ENCODE results near the gene CCDC149.

Gene CCDC149

DNA sequence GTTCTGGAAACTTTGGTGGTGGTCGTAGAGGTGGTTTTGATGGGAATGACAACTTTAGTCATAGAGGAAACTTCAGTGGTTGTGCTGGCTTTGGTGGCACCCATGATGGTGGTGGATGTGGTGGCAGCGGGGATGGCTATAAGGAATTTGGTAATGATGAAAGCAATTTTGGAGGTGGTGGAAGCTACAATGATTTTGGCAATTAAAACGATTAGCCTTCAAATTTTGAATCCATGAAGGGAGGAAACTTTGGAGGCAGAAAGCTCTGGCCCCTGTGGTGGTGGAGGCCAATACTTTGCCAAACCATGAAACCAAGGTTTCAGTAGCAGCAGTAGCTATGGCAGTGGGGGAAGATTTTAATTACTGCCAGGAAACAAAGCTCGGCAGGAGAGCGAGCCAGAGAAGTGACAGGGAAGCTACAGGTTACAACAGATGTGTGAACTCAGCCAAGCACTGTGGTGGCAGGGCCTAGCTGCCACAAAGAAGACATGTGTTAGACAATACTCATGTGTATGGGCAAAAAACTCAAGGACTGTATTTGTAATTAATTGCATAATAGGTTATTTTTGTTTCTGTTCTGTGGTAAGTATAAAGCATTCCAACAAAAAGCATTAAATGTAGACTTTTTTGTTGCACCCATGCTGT, 140.7 kb downstream of the CCDC149 start:
- DNase-seq: no peak

DNA sequence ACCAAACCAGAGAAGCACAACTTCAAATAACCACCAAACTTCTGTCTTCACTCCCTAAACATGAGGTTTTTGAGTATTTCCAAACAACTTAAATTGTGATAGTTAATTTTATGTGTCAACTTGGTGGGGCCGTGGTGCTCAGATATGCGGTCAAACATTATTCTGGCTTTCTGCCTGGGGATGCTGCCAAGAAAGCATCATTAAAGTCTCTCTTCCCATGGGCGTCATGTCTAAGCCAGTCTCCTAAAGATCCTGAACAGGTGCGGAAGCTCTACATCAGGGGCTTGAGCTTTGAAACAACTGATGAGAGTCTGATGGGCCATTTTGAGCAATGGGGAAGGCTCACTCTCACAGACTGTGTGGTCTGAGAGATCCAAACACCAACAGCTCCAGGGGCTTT, 141.6 kb downstream of the CCDC149 start:
- DNase-seq: no peak

DNA sequence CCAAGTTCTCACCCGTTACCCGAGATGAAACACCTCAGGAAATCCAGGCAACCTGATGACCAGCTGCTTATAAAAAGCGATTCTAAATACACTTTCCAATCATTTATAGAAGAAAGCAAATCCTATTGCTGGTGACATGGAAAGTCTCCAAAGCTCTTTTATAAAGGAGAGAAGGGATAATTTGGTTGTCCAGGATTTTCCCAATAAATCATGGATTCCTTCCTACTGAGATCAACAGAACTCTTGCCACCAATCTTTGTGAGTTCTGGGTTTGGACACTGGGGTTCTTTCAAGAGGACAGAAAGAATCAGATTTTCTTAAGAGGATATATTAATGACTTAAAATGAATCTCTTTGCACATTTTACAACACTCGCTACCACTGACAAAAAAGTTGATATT, 142.2 kb downstream of the CCDC149 start:
- DNase-seq: no peak

DNA sequence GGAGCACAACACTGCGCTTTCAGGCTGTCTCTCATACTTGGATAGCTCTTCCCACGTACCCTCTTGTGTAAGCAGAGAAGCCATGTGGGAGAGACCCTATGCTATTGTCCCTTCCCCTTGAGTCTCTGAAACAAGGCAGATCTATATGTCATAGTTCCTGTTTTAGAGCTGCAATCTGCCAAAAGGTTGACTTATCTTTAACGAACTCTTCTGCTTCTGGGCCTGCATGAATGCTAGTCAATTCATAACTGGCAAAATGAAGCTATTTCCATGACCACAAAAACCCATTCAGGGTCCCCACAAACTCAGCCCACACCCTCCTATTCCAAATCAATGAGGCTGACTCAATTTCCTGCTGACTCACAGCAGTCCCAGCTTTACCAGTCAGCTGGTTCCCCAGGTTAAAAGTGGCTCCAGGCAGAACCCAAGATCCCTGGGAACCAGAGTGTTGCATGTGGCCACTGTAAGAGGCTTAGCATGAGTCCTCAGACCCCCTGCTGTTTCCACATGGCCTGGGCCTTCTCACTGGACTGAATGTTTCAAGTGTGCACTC, 142.7 kb downstream of the CCDC149 start:
- DNase-seq: no peak

DNA sequence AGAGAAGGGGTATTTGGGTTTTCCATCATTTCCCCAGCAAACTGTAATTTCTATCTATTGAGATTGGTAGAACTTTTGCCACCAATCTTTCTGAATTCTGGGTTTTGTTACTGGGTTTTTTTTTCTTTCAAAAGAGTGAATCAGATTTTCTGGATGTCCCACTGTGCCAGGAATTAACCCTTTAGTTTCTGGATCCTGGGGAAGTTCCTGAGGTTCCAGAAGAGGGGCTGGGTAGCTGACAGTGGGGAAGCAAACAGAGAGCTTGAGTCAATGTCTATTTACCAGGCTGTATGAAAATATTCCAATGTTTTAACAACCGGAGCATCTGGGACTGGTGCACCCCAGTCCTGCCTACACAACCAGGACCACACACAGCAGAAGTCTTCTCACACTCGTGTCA, 143.3 kb downstream of the CCDC149 start:
- DNase-seq: no peak

DNA sequence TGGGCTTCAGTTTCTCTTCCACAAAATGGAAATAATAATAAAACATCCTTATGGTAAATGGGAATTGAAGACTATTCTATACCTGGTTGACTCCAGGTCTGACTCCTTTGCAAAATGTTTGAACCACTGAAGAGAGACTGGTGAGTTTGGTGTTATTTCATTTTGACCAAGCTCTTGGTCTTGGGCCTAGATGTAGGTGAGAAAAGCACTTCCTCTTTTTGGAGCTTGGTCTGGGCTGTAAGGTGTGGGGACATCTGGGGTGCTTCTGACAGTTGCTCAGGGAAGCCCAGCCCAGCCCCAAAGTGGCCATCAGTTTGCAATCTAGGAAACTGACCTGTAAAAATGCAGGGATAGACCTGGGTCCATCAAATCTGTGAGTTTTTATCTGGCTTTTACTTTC, 144.2 kb downstream of the CCDC149 start:
- no peak for DNase-seq

DNA sequence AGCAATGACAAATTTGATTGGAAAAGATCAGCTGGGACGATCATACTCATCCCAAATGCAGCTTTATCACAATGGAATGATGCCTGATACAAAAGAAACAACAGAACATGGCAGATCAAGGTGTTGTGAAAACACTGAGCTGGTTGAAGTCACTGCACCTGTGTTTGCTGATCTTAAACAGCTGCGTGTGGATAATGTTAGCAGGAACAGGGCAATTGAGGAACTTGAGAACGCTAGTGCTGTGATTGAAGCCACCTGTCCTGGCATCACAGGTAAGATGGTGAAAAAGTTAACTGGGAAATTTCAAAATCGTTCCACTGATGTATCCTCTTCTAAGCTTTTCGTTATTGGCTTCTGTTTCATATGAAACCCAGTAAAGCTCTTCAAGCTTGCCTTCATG, 144.8 kb downstream of the CCDC149 start:
- DNase-seq: no peak

DNA sequence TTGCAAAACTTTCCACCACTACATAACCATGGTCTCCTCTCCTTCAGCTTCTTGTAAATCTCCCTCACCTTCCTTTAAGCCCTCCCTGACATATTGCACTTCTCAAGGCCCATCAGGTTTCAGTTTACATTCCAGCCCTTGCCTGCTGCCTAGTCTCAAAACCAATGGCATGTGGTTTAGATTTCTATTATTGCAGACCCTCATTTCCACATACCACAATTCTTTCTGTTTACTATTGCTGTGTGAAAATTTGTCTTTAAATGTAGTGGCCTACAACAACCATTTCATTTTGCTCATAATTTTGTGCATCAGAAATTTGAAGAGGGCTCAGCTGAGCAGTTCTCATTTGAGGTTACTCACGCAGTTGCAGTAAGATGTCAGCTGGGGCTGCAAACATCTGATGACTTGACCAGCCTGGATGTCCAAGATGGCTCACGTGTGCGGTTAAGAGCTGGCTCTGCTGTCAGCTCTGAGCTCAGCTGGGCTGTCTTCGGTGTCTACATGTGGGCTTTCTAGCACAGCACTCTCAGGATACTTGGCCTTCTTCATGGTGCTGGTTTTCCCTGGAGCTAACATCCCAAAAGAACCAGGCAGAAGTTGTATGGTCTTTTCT, 147.4 kb downstream of the CCDC149 start:
- no peak for DNase-seq

DNA sequence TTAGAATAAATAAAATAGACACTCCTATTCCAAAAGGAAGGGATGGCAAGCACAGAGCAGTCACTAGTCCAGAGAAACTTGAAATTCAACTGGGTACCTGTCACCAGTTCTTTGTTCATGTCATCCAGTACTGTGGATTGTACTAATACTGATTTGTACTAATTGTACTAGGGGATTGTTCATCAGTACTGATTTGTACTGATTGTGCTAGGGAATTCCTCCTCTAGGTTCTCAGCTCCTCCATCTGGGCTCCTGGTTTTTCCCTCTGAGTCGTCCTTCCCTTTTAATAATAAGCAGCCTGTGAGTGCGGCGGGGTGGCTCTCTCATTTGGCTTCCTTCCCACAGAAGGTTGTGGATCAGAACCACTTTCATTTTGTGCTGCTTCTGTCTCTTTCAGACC, 148.5 kb downstream of the CCDC149 start:
- no peak for DNase-seq

DNA sequence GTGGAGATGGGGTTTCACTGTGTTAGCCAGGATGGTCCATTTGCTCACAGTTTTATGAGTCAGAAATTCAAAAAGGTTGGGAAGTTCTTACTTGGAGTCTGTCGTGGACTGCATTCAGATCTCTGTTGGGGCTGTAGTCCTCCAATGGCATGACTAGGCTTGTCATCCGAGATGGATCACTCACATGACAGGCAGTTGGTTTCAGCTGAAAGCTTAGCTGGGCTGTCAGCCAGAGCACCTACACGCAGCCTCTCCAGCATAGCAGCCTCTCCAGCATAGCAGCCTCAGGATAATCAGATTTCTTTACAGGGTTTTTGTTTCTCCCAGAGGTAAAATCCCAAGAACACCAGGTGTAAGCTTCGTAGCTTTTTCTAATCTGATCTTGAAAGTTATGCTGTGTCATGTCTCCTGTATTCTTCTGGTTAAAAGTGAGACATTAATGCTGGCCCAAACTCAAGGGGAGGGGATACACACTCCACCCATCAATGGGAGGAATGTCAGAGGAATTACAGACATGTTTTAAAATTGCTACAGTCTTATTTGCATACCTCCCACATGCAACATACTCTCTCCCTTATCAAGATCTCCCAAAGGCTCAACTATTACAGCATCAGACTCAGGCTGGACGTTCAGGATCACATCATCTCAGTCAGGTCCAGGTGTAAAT, 149.1 kb downstream of the CCDC149 start:
- DNase-seq: no peak

Measured in activated T-cell treated with anti-CD3 and anti-CD28 coated beads for 4 hours (primary cell).